GM12801 (cell line): ENCODE results near the gene KCTD4.

Experiments used
- CTCF ChIP-seq: IDR thresholded peaks from one replicate; pipeline ENCODE4 v1.5.1; 2011; ENCODE audit warnings: control low read depth; ENCODE audit not compliant: insufficient read length; ENCODE audit errors: extremely low read depth

The KCTD4 gene

DNA sequence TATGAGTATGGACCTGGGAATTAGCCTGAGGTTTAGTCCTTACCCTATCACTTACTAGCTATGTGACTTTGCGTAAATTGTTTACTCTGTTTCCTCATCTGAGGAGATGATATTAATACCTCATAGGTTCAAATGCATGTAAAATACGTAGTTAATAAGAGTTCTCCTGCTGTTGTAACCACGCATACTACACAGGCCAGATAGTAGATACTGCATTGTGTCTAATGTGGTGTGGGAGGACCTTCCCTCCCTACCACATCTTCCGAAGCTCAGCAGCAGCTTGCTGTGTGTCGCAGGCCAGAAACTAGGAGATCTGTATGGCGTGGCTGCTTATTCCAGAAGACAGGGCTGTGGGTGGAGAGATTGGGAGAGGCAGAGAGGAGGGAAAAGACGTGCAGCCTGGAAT is 57.5 kb downstream of the KCTD4 start:
- no peak for TF ChIP-seq CTCF
